Activated CD8-positive, alpha-beta memory T cell treated with anti-CD3 and anti-CD28 coated beads for 36 hours (primary cell): ENCODE results near the gene ADAMTS6. TPM values are rescaled to one million over a fixed set of nuclear protein-coding genes. Genes with fewer than 3 reads are reported as not detected.

ENCODE experiments used
- CTCF ChIA-PET: fragments of 350-600 bp; sonication (Branson Sonifier 250); formaldehyde crosslinking; loops from one replicate; lab custom pipeline; 2021; ENCODE audit warnings: antibody characterized with exemption; lab: Charles Lee
- POLR2A ChIA-PET: fragments of 350-600 bp; sonication (Branson Sonifier 250); formaldehyde crosslinking; loops from one replicate; lab custom pipeline; 2021; ENCODE audit warnings: antibody characterized with exemption; lab: Charles Lee
- total RNA-seq, 2 experiments: library from RNA; stranded (reverse); gene quantifications; one replicate each; pipeline ENCODE4 v1.2.3, GENCODE V29; 2021

ADAMTS6 gene
- total RNA-seq, 2 experiments from 2014 or later: 1.3 to 1.4 TPM

GRCh38 chr5:65475895-65476294 lies 5.8 kb downstream of the ADAMTS6 start:
- ChIA-PET CTCF (no interaction called here), POLR2A (no interaction called here)

- POLR2A ChIA-PET: no interaction called here
Observed at GRCh38 chr5:65475336-65475735, 6.4 kb downstream of the ADAMTS6 start.

GRCh38 chr5:65474130-65474711 lies 7.5 kb downstream of the ADAMTS6 start:
- CTCF ChIA-PET: interaction anchor here (0.6 kb wide), 1 partner anchor 865 kb away, joined by 3 read pairs; no protein-coding TSS in a partner anchor
- POLR2A ChIA-PET: no interaction called here

More at GRCh38 chr5:65475336-65475735, 6.4 kb downstream of the ADAMTS6 start:
- CTCF ChIA-PET: no interaction called here

- POLR2A ChIA-PET: no interaction called here
- CTCF ChIA-PET: no interaction called here
Observed at GRCh38 chr5:65468633-65469032, 13.1 kb downstream of the ADAMTS6 start.

GRCh38 chr5:65462139-65462705 lies 19.5 kb downstream of the ADAMTS6 start:
- CTCF ChIA-PET: no interaction called here
- POLR2A ChIA-PET: no interaction called here

GRCh38 chr5:65461490-65461889 lies 20.2 kb downstream of the ADAMTS6 start:
- ChIA-PET POLR2A (no interaction called here), CTCF (no interaction called here)

- ChIA-PET POLR2A (no interaction called here), CTCF (no interaction called here)
Observed at GRCh38 chr5:65459995-65460394, 21.7 kb downstream of the ADAMTS6 start.

- ChIA-PET CTCF (no interaction called here), POLR2A (no interaction called here)
Observed at GRCh38 chr5:65455064-65455463, 26.7 kb downstream of the ADAMTS6 start.

GRCh38 chr5:65451436-65451835 lies 30.3 kb downstream of the ADAMTS6 start:
- POLR2A ChIA-PET: no interaction called here
- CTCF ChIA-PET: no interaction called here

GRCh38 chr5:65446682-65447081 lies 35.0 kb downstream of the ADAMTS6 start:
- CTCF ChIA-PET: no interaction called here

GRCh38 chr5:65441800-65442199 lies 39.9 kb downstream of the ADAMTS6 start:
- ChIA-PET CTCF (no interaction called here), POLR2A (no interaction called here)

More at GRCh38 chr5:65446682-65447081, 35.0 kb downstream of the ADAMTS6 start:
- POLR2A ChIA-PET: no interaction called here

GRCh38 chr5:65440456-65440855 lies 41.3 kb downstream of the ADAMTS6 start:
- POLR2A ChIA-PET: no interaction called here
- CTCF ChIA-PET: no interaction called here

GRCh38 chr5:65434122-65434521 lies 47.6 kb downstream of the ADAMTS6 start:
- POLR2A ChIA-PET: no interaction called here
- CTCF ChIA-PET: no interaction called here

- ChIA-PET CTCF (no interaction called here), POLR2A (no interaction called here)
Observed at GRCh38 chr5:65426656-65427055, 55.1 kb downstream of the ADAMTS6 start.

- POLR2A ChIA-PET: no interaction called here
- CTCF ChIA-PET: no interaction called here
Observed at GRCh38 chr5:65423623-65424022, 58.1 kb downstream of the ADAMTS6 start.

- CTCF ChIA-PET: no interaction called here
- POLR2A ChIA-PET: no interaction called here
Observed at GRCh38 chr5:65418661-65419060, 63.1 kb downstream of the ADAMTS6 start.

- POLR2A ChIA-PET: no interaction called here
Observed at GRCh38 chr5:65413822-65414221, 67.9 kb downstream of the ADAMTS6 start.

GRCh38 chr5:65412842-65413241 lies 68.9 kb downstream of the ADAMTS6 start:
- ChIA-PET POLR2A (no interaction called here), CTCF (no interaction called here)

More at GRCh38 chr5:65413822-65414221, 67.9 kb downstream of the ADAMTS6 start:
- CTCF ChIA-PET: interaction anchor here (0.5 kb wide), 1 partner anchor 793 kb away, joined by 3 read pairs; no protein-coding TSS in a partner anchor

- CTCF ChIA-PET: no interaction called here
- POLR2A ChIA-PET: no interaction called here
Observed at GRCh38 chr5:65411356-65411755, 70.4 kb downstream of the ADAMTS6 start.

- POLR2A ChIA-PET: no interaction called here
- CTCF ChIA-PET: interaction anchor here (1.2 kb wide), 1 partner anchor 151 kb away, joined by 3 read pairs; no protein-coding TSS in a partner anchor
Observed at GRCh38 chr5:65395526-65396155, 86.1 kb downstream of the ADAMTS6 start.

- ChIA-PET POLR2A (no interaction called here), CTCF (no interaction called here)
Observed at GRCh38 chr5:65394087-65394486, 87.6 kb downstream of the ADAMTS6 start.
